ENCODE measurements around the gene CPEB4. TPM values are rescaled to one million over a fixed set of nuclear protein-coding genes. Genes with fewer than 3 reads are reported as not detected.

CPEB4 gene
- total RNA-seq, 1 donor from 2014 or later = 12.5 TPM

DNA sequence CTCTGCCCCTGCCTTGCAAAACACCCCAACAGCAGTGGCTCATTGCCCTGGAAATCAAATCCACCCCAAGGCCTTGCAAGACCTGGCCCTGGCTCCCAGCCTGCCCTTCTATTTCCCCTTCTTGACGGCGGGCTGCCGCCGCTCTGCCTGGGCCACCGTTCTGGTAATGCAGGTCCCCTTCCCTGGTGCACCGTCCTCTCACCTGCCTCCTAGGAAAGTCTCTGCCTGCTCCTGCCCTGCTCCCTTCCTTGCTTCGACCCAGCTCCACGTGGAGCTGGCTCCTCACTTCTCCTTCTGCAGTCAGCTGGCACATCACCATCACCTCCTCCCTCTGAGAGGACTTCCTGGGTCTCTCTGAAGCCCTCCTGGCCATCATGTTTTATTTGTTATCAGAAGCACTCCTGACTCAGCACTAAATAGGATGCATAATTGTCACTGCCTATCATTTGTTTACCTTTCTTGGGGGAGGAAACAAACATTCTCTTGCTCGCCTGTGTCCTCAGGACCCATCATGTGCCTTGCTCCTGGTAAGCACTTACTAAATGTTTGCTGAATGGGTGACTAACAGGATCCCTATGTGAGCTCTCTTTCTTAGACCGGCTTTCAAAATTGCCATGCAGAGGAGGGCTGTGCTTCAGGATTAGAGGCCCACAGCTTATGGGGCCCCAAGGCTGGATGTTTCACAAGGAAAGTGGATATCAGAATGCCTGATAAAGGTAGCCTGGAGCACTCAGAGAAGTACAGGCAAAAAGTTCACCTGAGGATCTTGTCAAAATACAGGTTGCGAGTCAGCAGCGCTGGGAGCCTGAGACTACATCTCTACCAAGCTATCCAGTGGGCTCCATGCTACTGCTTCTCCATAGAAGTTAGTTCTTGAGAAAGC lies 81.3 kb downstream of the CPEB4 start:
- Mint-ChIP-seq H3K36me3 (no peaks in the 10 kb centered on the region), H3K4me1 (peaks cover 64% of the 10 kb centered on the region), H3K27me3 (ENCODE audit: insufficient read depth, low read depth) (peaks cover 6% of the 10 kb centered on the region), H3K9me3 (no peaks in the 10 kb centered on the region), H3K4me3 (peak overlapping the region; percentile 19), H3K27ac (peak overlapping the region; percentile 85)
- Histone ChIP-seq H3K4me2 (peak overlapping the region; percentile 42), H2AFZ (replicated peaks) (peak overlapping the region; percentile 87), H3K79me2 (ENCODE audit: low read depth) (no peaks in the 10 kb centered on the region), H3K4me1 (peaks cover 39% of the 10 kb centered on the region), H3F3A (ENCODE audit: low read depth) (peaks cover 20% of the 10 kb centered on the region), H3K36me3 (no peaks in the 10 kb centered on the region), H3K27me3 (no peaks in the 10 kb centered on the region), H4K20me1 (ENCODE audit: low read depth) (no peaks in the 10 kb centered on the region), H3K27ac (no peak overlapping the region), H3K9me3 (ENCODE audit: low read depth) (no peaks in the 10 kb centered on the region), H3K4me3 (no peak overlapping the region), H3K9ac (no peak overlapping the region)
- peak; percentile 36 for DNase-seq (ENCODE audit: low spot score)
- TF ChIP-seq, protein P1, sequence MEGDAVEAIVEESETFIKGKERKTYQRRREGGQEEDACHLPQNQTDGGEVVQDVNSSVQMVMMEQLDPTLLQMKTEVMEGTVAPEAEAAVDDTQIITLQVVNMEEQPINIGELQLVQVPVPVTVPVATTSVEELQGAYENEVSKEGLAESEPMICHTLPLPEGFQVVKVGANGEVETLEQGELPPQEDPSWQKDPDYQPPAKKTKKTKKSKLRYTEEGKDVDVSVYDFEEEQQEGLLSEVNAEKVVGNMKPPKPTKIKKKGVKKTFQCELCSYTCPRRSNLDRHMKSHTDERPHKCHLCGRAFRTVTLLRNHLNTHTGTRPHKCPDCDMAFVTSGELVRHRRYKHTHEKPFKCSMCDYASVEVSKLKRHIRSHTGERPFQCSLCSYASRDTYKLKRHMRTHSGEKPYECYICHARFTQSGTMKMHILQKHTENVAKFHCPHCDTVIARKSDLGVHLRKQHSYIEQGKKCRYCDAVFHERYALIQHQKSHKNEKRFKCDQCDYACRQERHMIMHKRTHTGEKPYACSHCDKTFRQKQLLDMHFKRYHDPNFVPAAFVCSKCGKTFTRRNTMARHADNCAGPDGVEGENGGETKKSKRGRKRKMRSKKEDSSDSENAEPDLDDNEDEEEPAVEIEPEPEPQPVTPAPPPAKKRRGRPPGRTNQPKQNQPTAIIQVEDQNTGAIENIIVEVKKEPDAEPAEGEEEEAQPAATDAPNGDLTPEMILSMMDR (IDR thresholded peaks at IDR 0.05) = no peak
- TF ChIP-seq EZH2phosphoT487 (IDR thresholded peaks at IDR 0.05) (no peak), EZH2 (IDR thresholded peaks at IDR 0.05) (no peak)

DNA sequence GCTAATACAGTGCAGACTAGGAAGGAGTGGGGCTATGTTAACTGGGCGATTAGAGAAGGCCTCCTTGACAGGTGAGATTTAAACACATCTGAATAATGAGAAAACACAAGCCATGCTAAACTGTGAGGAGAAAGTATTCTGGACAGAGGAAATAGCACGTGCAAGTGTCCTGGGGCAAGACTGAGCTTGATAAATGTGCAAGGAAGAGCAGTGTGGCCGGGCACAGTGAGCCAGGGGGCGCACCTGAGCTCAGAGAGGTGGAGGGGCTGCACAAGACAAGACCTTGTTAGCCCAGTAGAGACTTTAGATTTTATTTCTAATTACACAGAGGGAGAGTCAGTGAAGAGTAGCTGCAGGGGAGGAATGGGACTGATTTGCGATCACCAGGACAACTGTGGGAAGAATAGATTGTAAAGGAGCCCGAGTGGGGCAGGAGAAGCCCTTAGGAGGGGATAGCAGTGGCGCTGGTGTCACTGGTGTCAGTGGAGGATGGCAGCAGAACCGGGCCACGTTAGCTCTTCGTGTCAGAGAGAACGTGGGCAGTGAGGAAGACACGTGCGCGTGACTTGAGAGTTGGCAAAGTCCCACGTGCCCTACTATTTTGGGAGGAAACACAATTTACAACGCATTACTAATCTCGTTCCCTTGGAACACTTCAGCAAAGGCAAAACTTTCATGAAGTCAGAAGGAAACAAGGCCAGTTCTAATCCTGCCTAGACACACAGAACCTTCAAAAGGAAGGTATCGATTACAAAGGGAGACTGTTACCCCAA lies 82.9 kb downstream of the CPEB4 start:
- Histone ChIP-seq H4K20me1 (ENCODE audit: low read depth) (no peaks in the 10 kb centered on the region), H2AFZ (replicated peaks) (no peak overlapping the region), H3F3A (ENCODE audit: low read depth) (peaks cover 13% of the 10 kb centered on the region), H3K4me2 (no peak overlapping the region), H3K4me1 (peaks cover 39% of the 10 kb centered on the region), H3K36me3 (no peaks in the 10 kb centered on the region), H3K79me2 (ENCODE audit: low read depth) (no peaks in the 10 kb centered on the region), H3K9ac (no peak overlapping the region), H3K4me3 (no peak overlapping the region), H3K27ac (no peak overlapping the region), H3K9me3 (ENCODE audit: low read depth) (no peaks in the 10 kb centered on the region), H3K27me3 (no peaks in the 10 kb centered on the region)
- no peak for DNase-seq (ENCODE audit: low spot score)
- H3K9me3 Mint-ChIP-seq = no peaks in the 10 kb centered on the region
- peaks cover 4% of the 10 kb centered on the region for H3K27me3 Mint-ChIP-seq (ENCODE audit: insufficient read depth, low read depth)
- H3K4me3 Mint-ChIP-seq = no peak overlapping the region
- peak overlapping the region; percentile 38 for H3K27ac Mint-ChIP-seq
- H3K36me3 Mint-ChIP-seq = no peaks in the 10 kb centered on the region
- H3K4me1 Mint-ChIP-seq = peaks cover 58% of the 10 kb centered on the region
- TF ChIP-seq, protein P1 (IDR thresholded peaks at IDR 0.05) = peak; percentile 13
- TF ChIP-seq EZH2 (IDR thresholded peaks at IDR 0.05) = no peak

DNA sequence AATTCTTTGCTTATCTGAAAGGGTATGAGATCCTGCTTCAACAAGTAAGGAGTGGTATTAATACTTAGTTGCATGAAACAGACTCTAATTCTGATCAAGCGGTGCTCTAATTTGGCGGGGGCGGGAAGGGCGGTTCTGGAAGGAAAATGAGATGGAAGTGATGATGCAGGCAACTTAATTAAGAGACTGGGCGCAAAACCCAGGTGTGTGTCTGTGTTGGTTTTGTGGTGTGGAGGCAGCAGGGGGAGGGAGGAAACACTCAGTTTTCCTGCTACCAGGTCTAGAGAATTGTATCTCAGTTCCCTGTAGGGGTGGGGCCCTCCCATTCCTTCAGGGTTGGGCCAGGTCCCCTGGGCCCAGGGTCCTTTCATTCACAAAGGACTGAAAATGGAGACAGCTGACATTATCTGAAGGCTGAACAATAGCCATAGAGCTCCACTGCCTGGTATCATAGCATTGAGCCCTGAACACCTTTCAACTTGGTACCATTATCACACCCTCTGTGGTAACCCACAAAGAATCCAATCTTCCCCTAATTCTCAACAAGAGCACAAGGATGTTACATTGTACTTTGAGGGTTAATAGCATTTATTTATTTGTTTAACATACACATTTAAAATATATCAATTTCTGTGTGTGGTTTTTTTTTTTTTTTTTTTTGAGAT lies 83.7 kb downstream of the CPEB4 start:
- peaks cover 13% of the 10 kb centered on the region for H3F3A ChIP-seq (ENCODE audit: low read depth)
- no peaks in the 10 kb centered on the region for H3K79me2 ChIP-seq (ENCODE audit: low read depth)
- Mint-ChIP-seq H3K27me3 (ENCODE audit: insufficient read depth, low read depth) (peaks cover 4% of the 10 kb centered on the region), H3K36me3 (no peaks in the 10 kb centered on the region), H3K27ac (peak overlapping the region; percentile 42), H3K4me1 (peaks cover 58% of the 10 kb centered on the region), H3K9me3 (peaks cover 3% of the 10 kb centered on the region), H3K4me3 (no peak overlapping the region)
- H3K4me3 ChIP-seq = no peak overlapping the region
- no peaks in the 10 kb centered on the region for H3K27me3 ChIP-seq
- no peak overlapping the region for H2AFZ ChIP-seq (replicated peaks)
- no peak overlapping the region for H3K4me2 ChIP-seq
- H3K27ac ChIP-seq = no peak overlapping the region
- DNase-seq (ENCODE audit: low spot score) = no peak
- TF ChIP-seq, protein P1 (IDR thresholded peaks at IDR 0.05) = no peak
- no peak for TF ChIP-seq EZH2phosphoT487 (IDR thresholded peaks at IDR 0.05)
- no peak for TF ChIP-seq EZH2 (IDR thresholded peaks at IDR 0.05)
- no peaks in the 10 kb centered on the region for H4K20me1 ChIP-seq (ENCODE audit: low read depth)
- H3K4me1 ChIP-seq = peaks cover 39% of the 10 kb centered on the region
- H3K9me3 ChIP-seq (ENCODE audit: low read depth) = no peaks in the 10 kb centered on the region
- no peaks in the 10 kb centered on the region for H3K36me3 ChIP-seq
- H3K9ac ChIP-seq = no peak overlapping the region
